GM10266 (cell line): ENCODE measurements around the gene AK1.

Experiments used
- DNase-seq: peaks from one replicate; pipeline ENCODE4 v3.0.0; 2012; ENCODE audit errors: extremely low spot score
- CTCF ChIP-seq: IDR thresholded peaks from 2 replicates; pipeline ENCODE4 v1.5.1; 2012; ENCODE audit warnings: mild to moderate bottlenecking, low read depth; ENCODE audit not compliant: control insufficient read depth, insufficient read depth; ENCODE audit errors: missing control alignments

Gene AK1

GRCh38 chr9:127829205-127829906, 48.1 kb downstream of the AK1 start:
- DNase-seq: no peak
- TF ChIP-seq CTCF: no peak

GRCh38 chr9:127828262-127829031, 49.0 kb downstream of the AK1 start:
- TF ChIP-seq CTCF: no peak
- no peak for DNase-seq

GRCh38 chr9:127826253-127826913, 51.1 kb downstream of the AK1 start:
- DNase-seq: no peak
- TF ChIP-seq CTCF: no peak

- DNase-seq: no peak
These were observed 52.0 kb downstream of the AK1 start for GRCh38 chr9:127825319-127826051.

GRCh38 chr9:127822108-127822507, 55.4 kb downstream of the AK1 start:
- no peak for DNase-seq
- no peak for TF ChIP-seq CTCF

More at GRCh38 chr9:127825319-127826051, 52.0 kb downstream of the AK1 start:
- peak; percentile 20 for TF ChIP-seq CTCF

GRCh38 chr9:127818574-127818973, 58.9 kb downstream of the AK1 start:
- no peak for DNase-seq
- TF ChIP-seq CTCF: no peak
